Peyer's patch (tissue), 4 donors: ENCODE measurements around the gene ANKUB1. TPM values are rescaled to one million over a fixed set of nuclear protein-coding genes. Genes with fewer than 3 reads are reported as not detected.

ENCODE experiments used
- DNase-seq, 3 donors: peaks; one replicate each; pipeline ENCODE4 v3.0.0-alpha.2; 2017 to 2019
- H3K27ac ChIP-seq, 4 donors: fragments of 200-600 bp; sonication (generic); one replicate each; pipeline ENCODE4 v1.5.1; 2016 to 2019
- H3K27me3 ChIP-seq, 2 donors: fragments of 200-600 bp; sonication (generic); one replicate each; pipeline ENCODE4 v1.5.1; 2019
- H3K36me3 ChIP-seq, 3 donors: fragments of 200-600 bp; sonication (generic); one replicate each; pipeline ENCODE4 v1.5.1; 2016 to 2019
- H3K4me1 ChIP-seq, 4 donors: fragments of 200-600 bp; sonication (generic); one replicate each; pipeline ENCODE4 v1.5.1; 2016 to 2019
- H3K4me3 ChIP-seq, 4 donors: fragments of 200-600 bp; sonication (generic); 1 replicate in 3 of 4; 2 replicates in 1 of 4; pipeline ENCODE4 v1.5.1; 2016 to 2019; ENCODE audit warnings: mild to moderate bottlenecking in 1 of 4
- H3K9me3 ChIP-seq, 4 donors: fragments of 200-600 bp; sonication (generic); one replicate each; pipeline ENCODE4 v1.5.1; 2016 to 2019; ENCODE audit warnings: mild to moderate bottlenecking in 1 of 4
- CTCF ChIP-seq, 6 experiments: fragments of 450-650 bp in 4 of 6; fragments of 200-600 bp in 2 of 6; sonication (generic) in 1 of 6; IDR thresholded peaks; one replicate each; pipeline ENCODE4 v1.5.1; 2017 to 2019; ENCODE audit warnings: antibody characterized with exemption in 6 of 6, mild to moderate bottlenecking in 3 of 6, moderate library complexity in 1 of 6
- POLR2A ChIP-seq, 2 donors: fragments of 450-650 bp; IDR thresholded peaks; one replicate each; pipeline ENCODE4 v1.5.1; 2017; ENCODE audit warnings: antibody characterized with exemption in 2 of 2, mild to moderate bottlenecking in 2 of 2, moderate library complexity in 2 of 2
- total RNA-seq, 4 donors: library from RNA; depleted of rRNA; stranded (reverse); fragments of >200 nt; gene quantifications; one replicate each; pipeline ENCODE4 v1.1.0, GENCODE V29; 2016

Gene ANKUB1
- total RNA-seq, 4 donors from 2014 or later = not detected

DNA sequence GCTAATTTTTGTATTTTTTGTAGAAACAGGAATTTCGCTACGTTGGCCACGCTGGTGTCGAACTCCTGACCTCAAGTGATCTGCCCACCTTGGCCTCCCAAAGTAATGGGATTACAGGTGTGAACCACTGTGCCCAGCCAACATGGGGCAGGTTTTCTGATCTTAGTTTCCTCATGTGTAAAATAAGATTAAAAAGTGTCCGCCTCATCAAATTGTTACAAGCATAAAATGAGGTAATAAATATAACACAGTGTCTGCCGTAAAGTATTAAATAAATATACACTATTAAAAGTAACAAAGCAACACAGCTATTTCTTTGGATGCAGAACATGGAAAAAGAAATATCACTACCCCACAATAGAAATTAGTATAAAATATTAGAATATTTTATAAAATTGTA is 23.6 kb downstream of the ANKUB1 start:
- H3K36me3 ChIP-seq = no peaks in the 10 kb centered on the region
- no peak overlapping the region for H3K4me3 ChIP-seq
- H3K27ac ChIP-seq = no peak overlapping the region
- H3K4me1 ChIP-seq = no peaks in the 10 kb centered on the region
- H3K9me3 ChIP-seq = no peaks in the 10 kb centered on the region
- TF ChIP-seq CTCF (IDR thresholded peaks at IDR 0.05) = no peak
- TF ChIP-seq POLR2A (IDR thresholded peaks at IDR 0.05) = no peak
- H3K27me3 ChIP-seq = no peaks in the 10 kb centered on the region
- no peak for DNase-seq

- H3K4me1 ChIP-seq = no peaks in the 10 kb centered on the region
- no peaks in the 10 kb centered on the region for H3K9me3 ChIP-seq
- DNase-seq = no peak
- TF ChIP-seq POLR2A (IDR thresholded peaks at IDR 0.05) = no peak
- no peak for TF ChIP-seq CTCF (IDR thresholded peaks at IDR 0.05)
- no peaks in the 10 kb centered on the region for H3K27me3 ChIP-seq
- no peak overlapping the region for H3K27ac ChIP-seq
- no peak overlapping the region for H3K4me3 ChIP-seq
- H3K36me3 ChIP-seq = no peaks in the 10 kb centered on the region
Observed at GRCh38 chr3:149767720-149768119, 24.6 kb downstream of the ANKUB1 start.

- Histone ChIP-seq H3K9me3 (no peaks in the 10 kb centered on the region), H3K36me3 (no peaks in the 10 kb centered on the region), H3K27me3 (no peaks in the 10 kb centered on the region), H3K4me1 (no peaks in the 10 kb centered on the region), H3K4me3 (no peak overlapping the region), H3K27ac (no peak overlapping the region)
- no peak for DNase-seq
- peak in 4 of 6 experiments; percentile 34 to 42 (median 38) for TF ChIP-seq CTCF (IDR thresholded peaks at IDR 0.05)
- TF ChIP-seq POLR2A (IDR thresholded peaks at IDR 0.05) = no peak
Observed at GRCh38 chr3:149765762-149766334, 26.5 kb downstream of the ANKUB1 start.

- no peak for DNase-seq
- TF ChIP-seq POLR2A (IDR thresholded peaks at IDR 0.05) (no peak), CTCF (IDR thresholded peaks at IDR 0.05) (no peak)
- Histone ChIP-seq H3K9me3 (no peaks in the 10 kb centered on the region), H3K4me1 (no peaks in the 10 kb centered on the region), H3K27me3 (no peaks in the 10 kb centered on the region), H3K4me3 (no peak overlapping the region), H3K36me3 (no peaks in the 10 kb centered on the region), H3K27ac (no peak overlapping the region)
Observed at GRCh38 chr3:149764302-149764701, 28.1 kb downstream of the ANKUB1 start.

DNA sequence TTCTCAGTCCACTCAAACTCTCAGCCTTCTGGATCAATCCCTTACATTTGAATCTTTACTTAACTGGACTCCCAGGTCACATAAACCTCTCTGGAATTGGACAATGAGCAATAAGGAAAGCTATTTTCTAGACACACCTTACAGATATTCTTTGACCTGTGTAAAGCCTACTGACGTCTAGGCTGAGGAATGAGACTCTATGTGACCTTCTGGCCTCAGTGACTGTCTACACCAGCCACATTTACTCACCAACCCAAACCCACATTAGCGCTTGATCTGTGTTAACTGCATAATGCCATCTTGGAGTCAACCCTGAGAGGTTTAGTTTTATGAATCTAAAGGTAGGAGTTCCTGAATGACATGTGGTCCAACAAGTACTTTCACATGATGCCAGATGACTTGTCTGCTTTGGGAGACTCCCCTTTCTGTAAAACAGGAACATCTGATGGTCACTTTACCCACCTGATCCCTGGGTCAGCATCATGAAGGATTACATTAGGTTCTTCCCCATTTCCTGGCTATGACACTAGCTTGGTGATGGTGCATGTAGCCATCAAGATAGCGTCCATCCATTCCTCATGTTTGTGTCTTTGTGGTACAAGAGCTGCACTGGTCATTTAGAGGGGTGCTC is 28.7 kb downstream of the ANKUB1 start:
- Histone ChIP-seq H3K4me3 (no peak overlapping the region), H3K27me3 (no peaks in the 10 kb centered on the region), H3K27ac (no peak overlapping the region), H3K36me3 (no peaks in the 10 kb centered on the region), H3K9me3 (no peaks in the 10 kb centered on the region), H3K4me1 (no peaks in the 10 kb centered on the region)
- DNase-seq = no peak
- no peak for TF ChIP-seq CTCF (IDR thresholded peaks at IDR 0.05)
- TF ChIP-seq POLR2A (IDR thresholded peaks at IDR 0.05) = no peak
